Activated CD4-positive, alpha-beta memory T cell treated with anti-CD3 and anti-CD28 coated beads, Interleukin-2, amount 10 ng/mL, durations not matched to agents 7 days and 5 days (primary cell): Measurements from ENCODE around the gene ALDH3A1. TPM values are rescaled to one million over a fixed set of nuclear protein-coding genes. Genes with fewer than 3 reads are reported as not detected.
"Not testable (repeated sequence)": the region's sequence is repeated elsewhere in the genome, so short reads cannot be mapped to it uniquely, and the experiment has no call there.

Experiments
- CTCF ChIA-PET: fragments of 350-600 bp; sonication (Branson Sonifier 250); formaldehyde crosslinking; loops from one replicate; lab custom pipeline; 2021; ENCODE audit warnings: antibody characterized with exemption, inconsistent platforms; lab: Charles Lee
- POLR2A ChIA-PET: fragments of 350-600 bp; sonication (Branson Sonifier 250); formaldehyde crosslinking; loops from one replicate; lab custom pipeline; 2021; ENCODE audit warnings: antibody characterized with exemption; lab: Charles Lee
- DNase-seq: peaks from one replicate; pipeline ENCODE4 v3.0.0-alpha.2; 2020
- H3K27ac Mint-ChIP-seq: one replicate; pipeline ENCODE4 v1.8.0; 2021; ENCODE audit warnings: mild to moderate bottlenecking, mixed read lengths
- H3K27me3 Mint-ChIP-seq: one replicate; pipeline ENCODE4 v1.8.0; 2021; ENCODE audit warnings: mixed read lengths
- H3K36me3 Mint-ChIP-seq: one replicate; pipeline ENCODE4 v1.8.0; 2021; ENCODE audit warnings: low read depth, mixed read lengths
- H3K4me1 Mint-ChIP-seq: one replicate; pipeline ENCODE4 v1.8.0; 2021; ENCODE audit warnings: mixed read lengths
- H3K4me3 Mint-ChIP-seq: one replicate; pipeline ENCODE4 v1.8.0; 2021; ENCODE audit warnings: mild to moderate bottlenecking, mixed read lengths
- H3K9me3 Mint-ChIP-seq: one replicate; pipeline ENCODE4 v1.8.0; 2021; ENCODE audit warnings: mixed read lengths
- total RNA-seq, 2 experiments: library from RNA; stranded (reverse); gene quantifications; one replicate each; pipeline ENCODE4 v1.2.3, GENCODE V29; 2021

Gene ALDH3A1
- total RNA-seq, 2 experiments from 2014 or later: not detected

GRCh38 chr17:19769946-19770652 is 22.0 kb upstream of the ALDH3A1 start:
- no peak for DNase-seq
- Mint-ChIP-seq H3K9me3 (no peaks in the 10 kb centered on the region), H3K27me3 (no peaks in the 10 kb centered on the region), H3K4me3 (no peak overlapping the region), H3K4me1 (peaks cover 42% of the 10 kb centered on the region), H3K27ac (no peak overlapping the region), H3K36me3 (peaks cover 3% of the 10 kb centered on the region)
- ChIA-PET CTCF (interaction anchor here (0.6 kb wide), 1 partner anchor 122 kb away, joined by 3 read pairs; no protein-coding TSS in a partner anchor), POLR2A (interaction anchor here (1.3 kb wide), 1 partner anchor 12 kb away, joined by 3 read pairs; no protein-coding TSS in a partner anchor)

GRCh38 chr17:19768046-19768782 is 20.1 kb upstream of the ALDH3A1 start:
- Mint-ChIP-seq H3K4me1 (peaks cover 42% of the 10 kb centered on the region), H3K9me3 (no peaks in the 10 kb centered on the region), H3K27ac (peak overlapping the region; percentile 21), H3K27me3 (peaks cover 2% of the 10 kb centered on the region), H3K4me3 (no peak overlapping the region), H3K36me3 (no peaks in the 10 kb centered on the region)
- CTCF ChIA-PET: interaction anchor here (0.5 to 2.2 kb wide), 4 partner anchors 24 to 413 kb away, joined by 3 to 5 read pairs (median 4); partner anchors contain the start of gene B9D1
- POLR2A ChIA-PET: no interaction called here
- DNase-seq: no peak

- DNase-seq: peak; percentile 79
- Mint-ChIP-seq H3K4me1 (peaks cover 34% of the 10 kb centered on the region), H3K27ac (no peak overlapping the region), H3K36me3 (no peaks in the 10 kb centered on the region), H3K27me3 (peaks cover 4% of the 10 kb centered on the region), H3K9me3 (no peaks in the 10 kb centered on the region), H3K4me3 (no peak overlapping the region)
- ChIA-PET POLR2A (interaction anchor here (0.8 to 1.2 kb wide), 5 partner anchors 9 to 404 kb away, joined by 3 to 5 read pairs (median 3); partner anchors contain the start of gene ALDH3A2), CTCF (interaction anchor here (0.6 to 3.2 kb wide), 17 partner anchors 8 to 404 kb away, joined by 3 to 31 read pairs (median 4); partner anchors contain the start of genes ALDH3A2, B9D1, MAPK7 and SLC47A1)
Measured at GRCh38 chr17:19766421-19767270, 18.5 kb upstream of the ALDH3A1 start.

GRCh38 chr17:19766016-19766415 is 17.9 kb upstream of the ALDH3A1 start:
- Mint-ChIP-seq H3K4me1 (peaks cover 28% of the 10 kb centered on the region), H3K36me3 (no peaks in the 10 kb centered on the region), H3K27ac (no peak overlapping the region), H3K27me3 (peaks cover 5% of the 10 kb centered on the region), H3K9me3 (no peaks in the 10 kb centered on the region), H3K4me3 (no peak overlapping the region)
- no peak for DNase-seq
- ChIA-PET POLR2A (interaction anchor here (0.7 to 1.2 kb wide), 6 partner anchors 10 to 403 kb away, joined by 3 to 5 read pairs (median 3); partner anchors contain the start of gene ALDH3A2), CTCF (interaction anchor here (0.7 to 3.2 kb wide), 13 partner anchors 10 to 403 kb away, joined by 3 to 31 read pairs (median 7); partner anchors contain the start of genes ALDH3A2, B9D1 and SLC47A1)

GRCh38 chr17:19763991-19764390 is 15.9 kb upstream of the ALDH3A1 start:
- H3K36me3 Mint-ChIP-seq, H3K27ac Mint-ChIP-seq, POLR2A ChIA-PET, H3K4me3 Mint-ChIP-seq, H3K27me3 Mint-ChIP-seq, H3K9me3 Mint-ChIP-seq, DNase-seq: not testable (repeated sequence)
- CTCF ChIA-PET: interaction anchor here (0.5 to 3.2 kb wide), 7 partner anchors 11 to 438 kb away, joined by 4 to 31 read pairs (median 5); no protein-coding TSS in a partner anchor
- peaks cover 20% of the 10 kb centered on the region for H3K4me1 Mint-ChIP-seq

GRCh38 chr17:19763416-19763815 is 15.3 kb upstream of the ALDH3A1 start:
- POLR2A ChIA-PET: interaction anchor here (0.5 to 1.1 kb wide), 2 partner anchors 12 to 115 kb away, joined by 3 to 4 read pairs; partner anchors contain the start of gene ALDH3A2

GRCh38 chr17:19762515-19762961 is 14.4 kb upstream of the ALDH3A1 start:
- Mint-ChIP-seq H3K36me3 (no peaks in the 10 kb centered on the region), H3K4me3 (no peak overlapping the region), H3K4me1 (peaks cover 9% of the 10 kb centered on the region), H3K27ac (no peak overlapping the region), H3K27me3 (peaks cover 9% of the 10 kb centered on the region), H3K9me3 (no peaks in the 10 kb centered on the region)
- ChIA-PET POLR2A (interaction anchor here (0.8 to 1.1 kb wide), 3 partner anchors 114 to 399 kb away, joined by 3 to 4 read pairs (median 3); partner anchors contain the start of genes AKAP10 and ALDH3A2), CTCF (interaction anchor here (0.6 to 3.4 kb wide), 22 partner anchors 9 to 400 kb away, joined by 3 to 18 read pairs (median 4); partner anchors contain the start of genes AKAP10, ALDH3A2, B9D1 and MAPK7)
- DNase-seq: peak; percentile 66

More at GRCh38 chr17:19763416-19763815, 15.3 kb upstream of the ALDH3A1 start:
- Mint-ChIP-seq H3K27ac (no peak overlapping the region), H3K27me3 (peaks cover 9% of the 10 kb centered on the region), H3K4me3 (no peak overlapping the region), H3K9me3 (no peaks in the 10 kb centered on the region), H3K4me1 (peaks cover 17% of the 10 kb centered on the region), H3K36me3 (no peaks in the 10 kb centered on the region)
- no peak for DNase-seq
- CTCF ChIA-PET: interaction anchor here (0.9 to 3.4 kb wide), 10 partner anchors 19 to 400 kb away, joined by 3 to 18 read pairs (median 10); partner anchors contain the start of genes ALDH3A2, B9D1 and MAPK7

GRCh38 chr17:19760746-19761145 is 12.6 kb upstream of the ALDH3A1 start:
- CTCF ChIA-PET: interaction anchor here (1.0 to 3.4 kb wide), 3 partner anchors 16 to 398 kb away, joined by 3 to 14 read pairs (median 5); partner anchors contain the start of gene B9D1
- no peak for DNase-seq

GRCh38 chr17:19759568-19760549 is 11.8 kb upstream of the ALDH3A1 start:
- Mint-ChIP-seq H3K27me3 (peaks cover 9% of the 10 kb centered on the region), H3K9me3 (no peaks in the 10 kb centered on the region), H3K4me3 (no peak overlapping the region), H3K27ac (no peak overlapping the region), H3K4me1 (no peaks in the 10 kb centered on the region), H3K36me3 (no peaks in the 10 kb centered on the region)
- CTCF ChIA-PET: interaction anchor here (0.6 to 3.4 kb wide), 5 partner anchors 15 to 397 kb away, joined by 3 to 14 read pairs (median 3); partner anchors contain the start of gene B9D1
- DNase-seq: no peak
- POLR2A ChIA-PET: no interaction called here

More at GRCh38 chr17:19760746-19761145, 12.6 kb upstream of the ALDH3A1 start:
- Mint-ChIP-seq H3K9me3 (no peaks in the 10 kb centered on the region), H3K27ac (no peak overlapping the region), H3K27me3 (peaks cover 9% of the 10 kb centered on the region), H3K4me1 (no peaks in the 10 kb centered on the region), H3K4me3 (no peak overlapping the region), H3K36me3 (no peaks in the 10 kb centered on the region)
- POLR2A ChIA-PET: no interaction called here

GRCh38 chr17:19757536-19758180 is 9.6 kb upstream of the ALDH3A1 start:
- CTCF ChIA-PET: no interaction called here
- Mint-ChIP-seq H3K4me1 (no peaks in the 10 kb centered on the region), H3K36me3 (no peaks in the 10 kb centered on the region), H3K4me3 (no peak overlapping the region), H3K27me3 (peaks cover 5% of the 10 kb centered on the region), H3K9me3 (no peaks in the 10 kb centered on the region), H3K27ac (no peak overlapping the region)
- POLR2A ChIA-PET: no interaction called here
- no peak for DNase-seq
